Neural progenitor cell (in vitro differentiated cells): Measurements from ENCODE around the gene SLC25A43.

Experiments used
- EZH2 ChIP-seq: fragments of 200-600 bp; sonication (generic); IDR thresholded peaks from 2 replicates; pipeline ENCODE4 v1.6.1; 2017; ENCODE audit warnings: antibody characterized with exemption, mild to moderate bottlenecking, moderate library complexity
- TF ChIP-seq, protein P1 (sequence below): fragments of 200-600 bp; sonication (generic); IDR thresholded peaks from 2 replicates; pipeline ENCODE4 v1.5.1; 2017; ENCODE audit warnings: antibody characterized with exemption, mild to moderate bottlenecking

DNA sequence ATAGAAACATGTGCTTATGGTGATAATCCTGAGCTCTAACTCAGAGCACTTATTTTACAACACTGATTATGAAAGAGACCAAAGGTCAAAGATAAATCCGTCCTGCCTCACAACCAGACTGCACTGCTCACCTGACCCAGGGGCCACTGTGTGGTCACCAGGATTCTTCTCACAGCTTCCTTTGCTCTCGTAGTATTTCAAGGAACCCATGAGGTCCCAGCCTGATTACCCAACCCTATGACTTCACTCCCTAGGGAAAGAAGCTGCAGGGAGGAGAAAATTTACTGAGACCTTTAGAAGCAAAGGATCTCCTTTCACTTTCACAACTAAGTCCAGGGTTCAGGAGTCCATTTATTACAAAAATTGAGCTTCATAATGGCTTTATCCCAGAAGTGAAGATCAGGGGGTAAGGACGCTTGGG is 78.7 kb downstream of the SLC25A43 start:
- TF ChIP-seq, protein P1, sequence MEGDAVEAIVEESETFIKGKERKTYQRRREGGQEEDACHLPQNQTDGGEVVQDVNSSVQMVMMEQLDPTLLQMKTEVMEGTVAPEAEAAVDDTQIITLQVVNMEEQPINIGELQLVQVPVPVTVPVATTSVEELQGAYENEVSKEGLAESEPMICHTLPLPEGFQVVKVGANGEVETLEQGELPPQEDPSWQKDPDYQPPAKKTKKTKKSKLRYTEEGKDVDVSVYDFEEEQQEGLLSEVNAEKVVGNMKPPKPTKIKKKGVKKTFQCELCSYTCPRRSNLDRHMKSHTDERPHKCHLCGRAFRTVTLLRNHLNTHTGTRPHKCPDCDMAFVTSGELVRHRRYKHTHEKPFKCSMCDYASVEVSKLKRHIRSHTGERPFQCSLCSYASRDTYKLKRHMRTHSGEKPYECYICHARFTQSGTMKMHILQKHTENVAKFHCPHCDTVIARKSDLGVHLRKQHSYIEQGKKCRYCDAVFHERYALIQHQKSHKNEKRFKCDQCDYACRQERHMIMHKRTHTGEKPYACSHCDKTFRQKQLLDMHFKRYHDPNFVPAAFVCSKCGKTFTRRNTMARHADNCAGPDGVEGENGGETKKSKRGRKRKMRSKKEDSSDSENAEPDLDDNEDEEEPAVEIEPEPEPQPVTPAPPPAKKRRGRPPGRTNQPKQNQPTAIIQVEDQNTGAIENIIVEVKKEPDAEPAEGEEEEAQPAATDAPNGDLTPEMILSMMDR = no peak
- TF ChIP-seq EZH2 = no peak
